OCI-LY7 (cell line): ENCODE measurements around the gene FLNA. TPM values are rescaled to one million over a fixed set of nuclear protein-coding genes. Genes with fewer than 3 reads are reported as not detected.

ENCODE experiments used
- BruUV-seq: library from RNA; stranded (reverse); fragments of 400-500 nt; replicated peaks from 2 replicates; lab custom pipeline; 2021; lab: Mats Ljungman, UMichigan
- CTCF ChIA-PET: fragments of 300-600 bp; sonication (Branson Sonifier 250); formaldehyde crosslinking; loops from one replicate; lab custom pipeline; 2022; ENCODE audit warnings: antibody characterized with exemption; ENCODE audit not compliant: unreplicated experiment; lab: Charles Lee
- POLR2A ChIA-PET: fragments of 300-600 bp; sonication (Branson Sonifier 250); formaldehyde crosslinking; loops from one replicate; lab custom pipeline; 2022; ENCODE audit warnings: antibody characterized with exemption; lab: Charles Lee
- DNase-seq: peaks from one replicate; pipeline ENCODE4 v3.0.0-alpha.2; 2015; ENCODE audit warnings: low spot score
- H2AFZ ChIP-seq: fragments of 200-600 bp; sonication (generic), shearing (Covaris generic); 2 replicates; pipeline ENCODE4 v1.6.1; 2014; ENCODE audit warnings: mild to moderate bottlenecking, antibody characterized with exemption, low read length, moderate library complexity
- H3K27ac ChIP-seq: fragments of 200-600 bp; sonication (generic); 2 replicates; pipeline ENCODE4 v1.5.1; 2014; ENCODE audit warnings: mixed run types, low read depth, mild to moderate bottlenecking, moderate library complexity, low read length, inconsistent platforms; ENCODE audit not compliant: poor library complexity, severe bottlenecking
- H3K36me3 ChIP-seq: fragments of 200-600 bp; sonication (generic); 2 replicates; pipeline ENCODE4 v1.6.1; 2014; ENCODE audit warnings: mild to moderate bottlenecking, antibody characterized with exemption, low read length, moderate library complexity, mixed read lengths; ENCODE audit not compliant: insufficient read depth
- H3K4me1 ChIP-seq: fragments of 200-600 bp; sonication (generic); 2 replicates; pipeline ENCODE4 v1.5.1; 2014; ENCODE audit warnings: mild to moderate bottlenecking, low read length; ENCODE audit not compliant: insufficient read depth, poor library complexity, severe bottlenecking
- H3K4me2 ChIP-seq: fragments of 200-600 bp; sonication (generic); 2 replicates; pipeline ENCODE4 v1.6.1; 2014; ENCODE audit warnings: mild to moderate bottlenecking, low read length
- H3K4me3 ChIP-seq: fragments of 200-600 bp; sonication (generic); 2 replicates; pipeline ENCODE4 v1.5.1; 2014; ENCODE audit warnings: mild to moderate bottlenecking, low read depth, low read length; ENCODE audit not compliant: poor library complexity, severe bottlenecking
- H3K79me2 ChIP-seq: fragments of 200-600 bp; sonication (generic); 2 replicates; pipeline ENCODE4 v1.6.1; 2016; ENCODE audit warnings: low read depth, mild to moderate bottlenecking, low read length, moderate library complexity, mixed read lengths; ENCODE audit not compliant: insufficient read depth
- H3K9me2 ChIP-seq: fragments of 200-600 bp; sonication (generic); 2 replicates; pipeline ENCODE4 v1.6.1; 2016; ENCODE audit warnings: mild to moderate bottlenecking, low read length, mixed read lengths; ENCODE audit not compliant: insufficient read depth
- H3K9me3 ChIP-seq: fragments of 200-600 bp; sonication (generic); 2 replicates; pipeline ENCODE4 v1.6.1; 2014; ENCODE audit warnings: mild to moderate bottlenecking, mixed run types, low read length, mixed read lengths
- H4K20me1 ChIP-seq: fragments of 200-600 bp; sonication (generic); 2 replicates; pipeline ENCODE4 v1.6.1; 2014; ENCODE audit warnings: mild to moderate bottlenecking, antibody characterized with exemption, low read length, moderate library complexity, mixed read lengths; ENCODE audit not compliant: insufficient read depth
- EZH2phosphoT487 ChIP-seq: fragments of 200-600 bp; sonication (generic); IDR thresholded peaks from 2 replicates; pipeline ENCODE4 v1.6.1; 2018; ENCODE audit warnings: low read depth, borderline replicate concordance, mild to moderate bottlenecking, mixed run types, antibody characterized with exemption, low read length, moderate library complexity, mixed read lengths
- intact Hi-C: fragments of 100-400 bp; cut with micrococcal nuclease; formaldehyde crosslinking; loops from one replicate; pipeline ENCODE4 v1.10.0; 2022; ENCODE audit not compliant: unreplicated experiment
- total RNA-seq, 2 experiments: library from RNA; depleted of rRNA in 1 of 2; stranded (reverse); fragments of >200 nt in 1 of 2; shearing (Covaris generic) in 1 of 2; gene quantifications; 2 replicates each; pipeline ENCODE4 v1.2.3, GENCODE V29; 2014 to 2022
- TF ChIP-seq, protein P1 (sequence below): fragments of 200-600 bp; sonication (generic); conservative IDR thresholded peaks from 2 replicates; pipeline ENCODE4 v1.5.1; 2014; ENCODE audit warnings: mild to moderate bottlenecking, antibody characterized with exemption, low read length, moderate library complexity, mixed read lengths

Gene FLNA
- total RNA-seq, 2 experiments from 2014 or later = 78.8 to 97.7 TPM

- POLR2A ChIA-PET = interaction anchor here (0.6 to 0.7 kb wide), 2 partner anchors 12 to 214 kb away, joined by 3 to 5 read pairs; no protein-coding TSS in a partner anchor
- no peaks in the 10 kb centered on the region for H3K36me3 ChIP-seq
Measured at GRCh38 chrX:154334496-154334895, 39.9 kb downstream of the FLNA start.

DNA sequence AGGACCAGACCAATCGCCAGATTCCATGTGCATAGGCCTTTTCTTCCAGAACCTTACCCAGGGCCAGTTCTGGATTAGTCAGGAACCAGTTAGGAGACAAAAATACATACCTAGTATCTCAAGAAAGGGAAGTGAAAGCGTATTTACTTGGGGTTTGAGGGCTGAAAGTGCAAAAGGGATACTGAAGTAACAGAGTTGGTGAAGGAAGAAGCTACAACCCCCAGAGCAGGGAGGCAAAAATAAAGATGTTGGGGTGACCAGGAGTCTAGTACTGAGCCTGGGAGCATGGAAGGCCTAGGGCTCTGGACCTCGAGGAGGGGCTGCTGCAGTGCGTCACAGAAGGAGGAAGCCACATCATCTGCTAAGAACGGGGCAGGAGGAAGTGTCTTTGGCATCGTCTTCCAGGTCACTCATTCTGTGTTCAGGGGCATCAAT, 40.6 kb downstream of the FLNA start:
- DNase-seq = peak; percentile 74
- POLR2A ChIA-PET = interaction anchor here (0.6 to 0.7 kb wide), 2 partner anchors 11 to 215 kb away, joined by 3 to 5 read pairs; no protein-coding TSS in a partner anchor
- H3K27ac ChIP-seq = peak overlapping the region; percentile 75
- H3K9me3 ChIP-seq = no peaks in the 10 kb centered on the region
- peak overlapping the region; percentile 41; the same call in 1 of the 2 replicates for H2AFZ ChIP-seq
- peak overlapping the region; percentile 22 for H3K4me3 ChIP-seq
- H3K9me2 ChIP-seq = no peaks in the 10 kb centered on the region
- intact Hi-C loops = no loop called here
- H3K4me1 ChIP-seq = peaks cover 52% of the 10 kb centered on the region
- H3K36me3 ChIP-seq = no peaks in the 10 kb centered on the region
- peak overlapping the region; percentile 52 for H3K4me2 ChIP-seq
- CTCF ChIA-PET = interaction anchor here (0.6 kb wide), 1 partner anchor 12 kb away, joined by 3 read pairs; no protein-coding TSS in a partner anchor
- TF ChIP-seq, protein P1, sequence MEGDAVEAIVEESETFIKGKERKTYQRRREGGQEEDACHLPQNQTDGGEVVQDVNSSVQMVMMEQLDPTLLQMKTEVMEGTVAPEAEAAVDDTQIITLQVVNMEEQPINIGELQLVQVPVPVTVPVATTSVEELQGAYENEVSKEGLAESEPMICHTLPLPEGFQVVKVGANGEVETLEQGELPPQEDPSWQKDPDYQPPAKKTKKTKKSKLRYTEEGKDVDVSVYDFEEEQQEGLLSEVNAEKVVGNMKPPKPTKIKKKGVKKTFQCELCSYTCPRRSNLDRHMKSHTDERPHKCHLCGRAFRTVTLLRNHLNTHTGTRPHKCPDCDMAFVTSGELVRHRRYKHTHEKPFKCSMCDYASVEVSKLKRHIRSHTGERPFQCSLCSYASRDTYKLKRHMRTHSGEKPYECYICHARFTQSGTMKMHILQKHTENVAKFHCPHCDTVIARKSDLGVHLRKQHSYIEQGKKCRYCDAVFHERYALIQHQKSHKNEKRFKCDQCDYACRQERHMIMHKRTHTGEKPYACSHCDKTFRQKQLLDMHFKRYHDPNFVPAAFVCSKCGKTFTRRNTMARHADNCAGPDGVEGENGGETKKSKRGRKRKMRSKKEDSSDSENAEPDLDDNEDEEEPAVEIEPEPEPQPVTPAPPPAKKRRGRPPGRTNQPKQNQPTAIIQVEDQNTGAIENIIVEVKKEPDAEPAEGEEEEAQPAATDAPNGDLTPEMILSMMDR = no peak
- no peak for TF ChIP-seq EZH2phosphoT487
- BruUV-seq = no TSS peak
- H4K20me1 ChIP-seq = no peaks in the 10 kb centered on the region
- no peaks in the 10 kb centered on the region for H3K79me2 ChIP-seq

More at GRCh38 chrX:154334496-154334895, 39.9 kb downstream of the FLNA start:
- H3K4me2 ChIP-seq = peak overlapping the region; percentile 52
- BruUV-seq = no TSS peak
- no peak for TF ChIP-seq EZH2phosphoT487
- TF ChIP-seq, protein P1 = no peak
- no peaks in the 10 kb centered on the region for H3K79me2 ChIP-seq
- peaks cover 48% of the 10 kb centered on the region for H3K4me1 ChIP-seq
- CTCF ChIA-PET = no interaction called here
- H3K27ac ChIP-seq = peak overlapping the region; percentile 75
- peak overlapping the region; percentile 22 for H3K4me3 ChIP-seq
- H3K9me2 ChIP-seq = no peaks in the 10 kb centered on the region
- intact Hi-C loops = no loop called here
- no peaks in the 10 kb centered on the region for H3K9me3 ChIP-seq
- no peaks in the 10 kb centered on the region for H4K20me1 ChIP-seq
- no peak for DNase-seq
- H2AFZ ChIP-seq = peak overlapping the region; percentile 41; the same call in 1 of the 2 replicates

GRCh38 chrX:154333116-154333515, 41.3 kb downstream of the FLNA start:
- H4K20me1 ChIP-seq = no peaks in the 10 kb centered on the region
- H3K9me3 ChIP-seq = no peaks in the 10 kb centered on the region
- H2AFZ ChIP-seq = no peak overlapping the region; the same call in 1 of the 2 replicates
- peaks cover 52% of the 10 kb centered on the region for H3K4me1 ChIP-seq
- TF ChIP-seq, protein P1 = no peak
- no peak for TF ChIP-seq EZH2phosphoT487
- CTCF ChIA-PET = no interaction called here
- intact Hi-C loops = no loop called here
- no peaks in the 10 kb centered on the region for H3K79me2 ChIP-seq
- POLR2A ChIA-PET = interaction anchor here (0.6 kb wide), 1 partner anchor 354 kb away, joined by 3 read pairs; no protein-coding TSS in a partner anchor
- no peak for DNase-seq
- no TSS peak for BruUV-seq
- peak overlapping the region; percentile 52 for H3K4me2 ChIP-seq
- H3K36me3 ChIP-seq = no peaks in the 10 kb centered on the region
- H3K4me3 ChIP-seq = peak overlapping the region; percentile 22
- no peaks in the 10 kb centered on the region for H3K9me2 ChIP-seq
- H3K27ac ChIP-seq = peak overlapping the region; percentile 75
